ENCODE data around the gene ITPKA.

The ITPKA gene

DNA sequence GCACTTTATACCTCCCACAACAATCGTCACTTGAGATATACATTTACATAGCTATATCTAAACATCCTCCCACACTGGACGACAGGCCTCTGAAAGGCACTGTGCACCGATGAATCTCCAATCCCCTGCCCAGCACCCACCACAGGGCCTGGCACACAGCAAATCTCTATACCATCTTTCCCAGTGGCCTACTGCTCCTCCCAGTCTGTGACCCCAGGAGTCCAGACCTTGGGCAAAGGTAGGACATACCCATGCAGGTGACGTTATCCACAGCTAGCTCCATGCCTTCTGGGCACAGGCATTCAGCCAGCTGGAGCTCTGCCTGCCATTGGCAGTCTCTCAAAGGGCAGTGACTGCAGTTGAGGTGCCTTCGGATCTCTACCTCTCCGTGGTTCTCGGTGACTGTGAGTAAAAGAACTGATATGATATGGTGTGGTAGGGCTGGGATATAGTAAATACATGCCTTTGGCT, 14.2 kb downstream of the ITPKA start:
- DNase-seq (ENCODE audit: low read depth in 2 of 2, low spot score in 1 of 2): no peak

DNA sequence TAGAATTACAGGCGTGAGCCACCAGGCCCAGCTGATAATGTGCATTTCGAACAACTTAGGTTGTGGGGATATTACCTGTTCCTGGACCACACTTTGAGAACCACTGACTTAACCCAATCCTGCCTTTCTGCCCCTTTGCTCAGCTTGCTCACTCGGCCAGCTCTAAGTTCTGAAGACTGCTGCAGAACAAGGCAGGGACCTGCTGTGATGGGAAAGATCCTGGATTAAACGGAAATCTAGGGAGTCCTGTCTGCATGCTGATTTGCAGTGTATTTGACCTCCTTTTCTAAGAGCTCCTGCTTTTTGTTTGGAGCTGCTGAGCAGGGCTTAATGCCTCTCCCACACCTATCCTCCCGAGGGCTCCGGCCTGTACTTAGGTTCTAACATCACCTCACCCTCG, 17.1 kb downstream of the ITPKA start:
- no peak for DNase-seq (ENCODE audit: low read depth in 2 of 2, low spot score in 1 of 2)

DNA sequence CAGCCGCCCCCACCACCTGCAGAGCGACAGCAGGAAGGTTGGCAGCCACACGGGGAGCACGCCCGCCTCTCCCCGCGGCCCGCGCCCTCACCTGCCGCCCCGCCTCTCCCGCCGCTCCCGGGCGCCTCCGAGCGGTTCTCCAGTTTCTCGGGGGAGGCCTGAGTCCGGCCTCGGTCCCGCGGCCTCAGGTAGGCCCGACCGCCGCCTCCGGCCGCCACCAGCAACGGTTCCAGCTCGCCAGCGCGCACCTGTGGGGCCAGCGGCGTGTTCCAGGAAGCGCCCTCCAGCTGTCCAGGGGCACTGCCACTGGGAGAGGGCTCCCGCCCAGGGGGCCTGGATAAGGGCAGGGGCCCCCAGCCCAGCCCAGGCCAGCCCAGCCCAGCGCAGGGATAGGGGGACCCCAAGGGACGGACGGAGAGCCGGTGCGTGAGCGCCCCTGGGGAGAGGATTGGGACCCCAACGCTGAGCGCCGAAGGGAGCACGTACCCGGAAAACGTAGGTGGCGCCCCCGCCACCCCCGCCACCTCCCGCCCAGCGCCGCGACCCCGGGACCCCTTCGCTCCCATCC, 17.7 kb downstream of the ITPKA start:
- no peak for DNase-seq (ENCODE audit: low read depth in 2 of 2, low spot score in 1 of 2)

DNA sequence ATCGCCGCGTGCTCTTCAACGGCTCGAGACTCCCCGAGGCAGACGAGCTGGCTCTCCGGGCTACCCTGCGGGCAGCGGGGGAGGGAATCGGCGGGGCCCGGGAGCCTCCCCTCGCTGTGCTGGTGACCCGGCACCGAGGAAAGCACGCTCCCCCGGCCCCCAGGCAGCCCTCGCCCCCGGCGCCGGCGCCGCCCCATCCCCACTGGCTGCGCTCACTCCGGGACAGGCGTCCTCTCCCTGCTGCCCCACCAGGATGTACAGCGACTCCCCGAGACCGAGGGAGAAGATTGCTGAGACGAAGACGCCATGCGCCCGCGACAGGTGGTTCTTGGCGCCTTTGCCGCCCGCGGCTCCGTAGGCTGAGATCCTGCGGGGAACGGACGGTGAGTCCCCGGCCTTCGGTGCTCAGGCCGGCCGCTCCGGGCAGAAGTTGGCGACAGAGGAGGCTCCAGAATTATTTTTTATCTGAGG, 18.3 kb downstream of the ITPKA start:
- no peak for DNase-seq (ENCODE audit: low read depth in 2 of 2, low spot score in 1 of 2)

DNA sequence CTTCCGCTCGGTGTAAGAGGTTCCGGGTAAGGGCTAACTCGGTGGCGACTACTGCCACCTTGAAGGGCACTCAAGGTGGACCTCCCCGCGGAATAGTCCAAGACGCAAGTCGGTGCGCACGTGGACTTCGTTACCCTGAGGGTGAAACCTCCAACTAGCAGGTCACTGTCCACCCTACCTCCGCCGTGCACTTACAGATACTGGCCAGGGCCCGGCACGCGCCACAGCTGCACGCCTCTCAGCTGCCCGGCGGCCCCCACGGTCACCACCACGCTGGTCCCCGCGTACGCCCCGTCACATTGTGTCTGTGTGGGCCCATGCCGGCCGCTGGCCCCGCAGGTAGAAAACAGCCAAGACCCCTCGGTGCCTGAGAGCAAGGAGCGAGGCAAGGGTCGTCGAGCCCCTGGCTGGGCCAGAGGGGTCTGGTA, 18.9 kb downstream of the ITPKA start:
- DNase-seq (ENCODE audit: low read depth in 2 of 2, low spot score in 1 of 2): no peak

DNA sequence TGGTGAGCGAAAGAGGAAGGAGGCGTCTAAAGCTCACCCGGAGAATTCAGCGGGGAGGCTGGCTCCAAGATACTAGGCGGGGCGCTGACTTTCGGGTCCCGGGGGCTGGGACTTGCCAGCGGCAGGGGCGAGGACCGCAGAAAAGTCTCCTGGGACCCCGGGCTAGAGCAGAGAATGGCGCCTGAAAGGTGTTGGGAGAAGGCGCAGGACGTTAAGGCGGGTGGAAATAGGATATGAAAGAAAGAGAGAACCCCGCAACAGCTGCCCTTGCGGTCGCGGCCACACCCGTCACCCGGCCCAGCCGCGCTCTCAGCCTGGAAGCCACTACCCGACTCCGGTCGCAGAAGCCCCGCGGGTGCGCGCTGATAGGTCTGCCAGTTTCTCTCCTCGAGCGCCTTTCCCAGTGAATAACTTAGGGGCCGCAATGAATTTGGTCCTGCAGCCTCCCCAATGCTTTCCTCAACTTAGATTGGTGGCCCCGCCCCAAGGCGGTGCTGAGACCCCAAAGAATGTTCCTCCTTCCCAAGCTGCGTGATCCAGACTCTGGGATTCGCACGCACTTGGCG, 19.3 kb downstream of the ITPKA start:
- DNase-seq (ENCODE audit: low read depth in 2 of 2, low spot score in 1 of 2): no peak

DNA sequence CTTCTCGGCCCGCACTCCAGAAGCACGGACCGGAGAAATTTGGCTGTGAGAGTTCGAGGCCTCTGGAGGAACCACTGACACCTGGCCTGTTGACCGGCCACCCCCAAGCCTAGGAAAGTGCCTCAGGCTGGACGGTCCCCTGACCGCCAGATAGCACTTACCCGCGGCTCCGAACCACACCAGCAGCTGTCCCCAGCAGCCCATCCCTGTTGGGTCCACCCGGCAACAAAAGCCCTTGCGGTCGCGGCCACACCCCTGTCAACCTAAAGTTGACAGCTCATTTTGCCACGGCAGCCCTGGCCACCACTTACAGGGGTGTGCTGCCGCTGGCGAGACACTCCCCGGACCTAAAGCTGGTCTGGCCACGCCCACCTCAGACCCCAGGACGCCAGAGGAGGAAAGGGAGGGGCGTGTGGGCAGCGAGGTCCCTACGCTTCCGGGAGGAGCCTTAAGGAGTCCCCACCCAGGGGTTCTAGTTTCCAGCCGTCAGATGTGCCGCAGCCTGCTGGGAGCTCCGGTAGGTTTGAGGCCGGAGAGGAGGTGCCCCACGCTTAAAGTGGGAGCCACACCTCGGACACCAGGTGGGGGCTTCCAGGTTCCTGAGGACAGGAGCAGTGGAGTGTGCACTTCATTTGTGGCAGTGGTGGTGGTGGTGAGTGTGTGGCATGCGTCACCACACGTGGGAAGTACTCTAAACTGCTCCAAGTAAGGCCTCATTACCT, 20.0 kb downstream of the ITPKA start, which contains the start of gene LTK:
Gene LTK, minus strand, starts transcription at position 322 of the 722 bp plus-strand sequence. Its CDS starts 118 bp downstream, at position 204.
- DNase-seq (ENCODE audit: low read depth in 2 of 2, low spot score in 1 of 2): no peak

DNA sequence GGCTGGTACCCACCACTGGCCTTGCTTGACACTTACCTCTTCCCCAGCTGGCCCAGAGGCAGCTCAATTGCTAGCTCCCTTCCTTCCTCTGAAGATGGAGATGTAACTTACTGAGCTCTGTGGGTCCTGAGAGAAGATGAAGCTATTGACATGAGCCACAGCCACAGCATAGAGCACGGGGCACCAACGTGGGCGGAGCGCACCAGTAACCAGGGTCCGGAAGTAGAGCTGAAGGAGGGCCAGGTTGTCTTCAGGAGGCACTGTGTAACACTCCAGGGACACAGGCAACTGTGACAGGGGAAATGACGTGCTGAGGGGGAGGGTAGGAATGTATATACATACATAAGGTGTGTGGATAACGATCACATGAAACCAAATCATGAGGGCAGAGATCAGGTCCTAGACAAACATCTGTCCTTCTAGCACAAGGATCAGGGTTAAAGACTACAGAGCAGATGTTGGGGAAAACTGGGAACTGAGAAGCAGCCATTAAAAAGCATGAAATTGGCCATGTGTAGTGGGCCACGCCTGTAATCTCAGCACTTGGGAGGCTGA, 24.3 kb downstream of the ITPKA start:
- DNase-seq (ENCODE audit: low read depth in 2 of 2, low spot score in 1 of 2): no peak

DNA sequence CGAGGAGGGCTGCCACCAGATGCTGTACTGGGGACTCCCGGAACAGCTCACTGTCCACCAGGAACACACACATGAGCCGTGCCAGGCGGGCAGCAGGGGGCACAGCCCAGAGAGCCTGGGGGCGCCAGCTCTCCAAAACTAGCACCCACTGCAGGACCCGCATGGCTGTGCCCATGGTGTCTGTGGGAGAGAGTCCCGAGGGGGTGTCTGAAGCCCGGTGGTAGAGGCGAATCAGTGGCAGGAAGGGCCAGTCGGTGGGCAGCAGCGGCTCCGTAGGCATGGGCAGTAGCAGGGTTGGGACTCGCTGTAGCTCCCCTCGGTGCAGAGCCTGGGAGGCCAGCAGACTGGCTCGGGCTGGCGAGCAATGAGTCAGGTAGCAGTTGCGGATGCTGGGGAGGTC, 27.0 kb downstream of the ITPKA start:
- no peak for DNase-seq (ENCODE audit: low read depth in 2 of 2, low spot score in 1 of 2)

DNA sequence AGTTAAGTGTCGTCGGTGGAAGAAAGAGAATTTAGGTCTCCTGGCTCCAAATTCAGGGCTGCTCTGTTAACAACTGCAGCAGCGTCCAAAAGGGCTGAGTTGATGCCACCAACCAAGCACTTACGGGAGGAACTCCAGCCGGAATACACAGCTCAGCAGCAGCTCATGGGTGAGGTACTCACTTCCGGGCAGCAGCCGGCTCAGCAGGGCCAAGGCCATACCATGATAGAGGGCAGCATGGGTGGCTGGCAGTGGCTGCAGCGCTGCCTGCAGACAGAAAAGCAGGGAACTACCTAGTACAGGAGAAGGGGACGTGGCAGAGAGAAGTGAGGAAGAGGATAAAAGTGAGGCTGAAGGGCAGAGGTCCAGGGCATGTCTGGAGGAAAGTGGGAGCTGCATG, 27.9 kb downstream of the ITPKA start:
- no peak for DNase-seq (ENCODE audit: low read depth in 2 of 2, low spot score in 1 of 2)

DNA sequence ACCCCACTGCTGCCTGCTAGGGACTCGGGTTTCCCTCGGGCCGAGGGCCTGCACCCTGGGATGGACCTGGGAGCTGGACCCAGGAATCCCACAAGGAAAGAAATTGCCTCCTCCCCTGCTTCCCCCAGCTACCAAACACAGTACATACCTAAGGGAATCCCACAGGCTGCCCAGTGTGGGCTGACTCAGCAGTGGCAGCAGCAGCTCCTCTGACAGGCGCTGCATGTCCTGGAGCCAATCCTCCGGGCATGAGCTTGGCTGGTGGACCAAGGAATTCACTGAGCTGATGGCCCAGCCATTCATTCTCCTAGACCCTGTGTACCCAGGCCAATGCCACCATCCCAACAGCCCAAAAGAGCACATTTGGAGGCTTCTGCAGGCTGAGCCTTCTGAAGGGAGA, 29.4 kb downstream of the ITPKA start:
- no peak for DNase-seq (ENCODE audit: low read depth in 2 of 2, low spot score in 1 of 2)

DNA sequence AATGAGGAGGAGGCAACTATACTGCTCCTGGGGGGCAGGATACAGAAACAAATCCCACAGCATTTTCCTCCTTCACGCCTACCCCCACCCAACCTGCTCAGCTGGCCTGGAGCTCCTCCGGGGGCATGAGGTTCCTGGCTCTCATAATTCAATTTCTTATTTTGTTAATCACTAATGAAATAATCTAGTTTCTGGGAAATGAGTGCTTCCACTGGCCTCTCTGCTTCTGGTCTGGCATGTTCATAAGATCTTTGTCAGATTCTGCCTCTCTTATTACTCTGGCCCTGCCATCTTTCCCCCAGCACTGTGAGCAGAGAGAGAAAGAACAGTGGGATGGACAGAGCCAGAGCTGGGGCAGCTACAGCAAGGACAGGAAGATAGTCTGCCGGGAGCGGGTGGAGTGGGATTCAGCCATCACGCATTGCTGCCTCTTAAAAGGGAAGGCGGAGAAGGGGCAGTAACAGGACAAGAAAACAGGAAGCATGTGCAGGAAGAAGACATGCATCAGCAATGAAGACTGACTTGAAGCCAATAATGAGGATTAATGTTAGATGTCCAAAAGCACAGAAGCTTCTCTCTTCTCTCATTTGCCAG, 36.8 kb downstream of the ITPKA start:
- DNase-seq (ENCODE audit: low read depth in 2 of 2, low spot score in 1 of 2): no peak

DNA sequence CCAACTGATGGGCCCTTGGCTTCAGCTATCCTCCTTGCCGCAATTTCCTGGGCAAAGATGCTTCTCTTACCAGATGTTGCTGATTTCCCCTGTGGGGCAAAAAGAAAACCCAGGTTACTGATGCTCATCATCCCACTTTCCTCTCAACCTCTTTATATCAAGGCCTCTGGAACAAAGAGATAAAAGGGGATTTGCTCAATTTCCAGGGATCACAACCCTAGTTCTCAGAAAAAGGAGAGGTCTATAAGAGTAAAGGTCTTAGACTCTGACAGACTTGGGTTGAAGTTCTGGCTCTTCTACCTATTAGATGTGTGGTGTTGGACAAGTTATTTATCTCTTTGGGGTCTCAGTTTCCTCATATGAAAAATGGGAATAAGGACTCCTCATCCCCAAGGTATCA, 41.9 kb downstream of the ITPKA start:
- no peak for DNase-seq (ENCODE audit: low read depth in 2 of 2, low spot score in 1 of 2)

DNA sequence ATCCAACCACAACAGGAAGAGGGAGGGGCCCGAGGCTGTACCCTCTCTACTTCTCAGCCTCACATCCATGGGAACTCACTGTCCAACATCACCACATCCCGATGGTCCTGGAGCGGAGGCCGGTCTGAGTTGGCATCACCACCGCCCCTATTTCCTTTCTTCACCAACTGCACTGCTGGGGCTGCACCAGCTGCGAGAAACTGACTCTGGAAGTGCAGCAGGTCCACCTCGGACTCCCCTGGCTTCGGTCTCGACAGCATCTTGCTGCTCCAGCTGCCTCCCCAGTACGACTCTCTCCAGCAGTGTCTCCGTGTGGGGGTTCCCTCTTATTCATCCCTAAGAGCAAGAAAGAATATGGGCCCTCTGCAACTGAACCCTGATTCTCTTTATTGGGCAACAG, 43.2 kb downstream of the ITPKA start:
- no peak for DNase-seq (ENCODE audit: low read depth in 2 of 2, low spot score in 1 of 2)

DNA sequence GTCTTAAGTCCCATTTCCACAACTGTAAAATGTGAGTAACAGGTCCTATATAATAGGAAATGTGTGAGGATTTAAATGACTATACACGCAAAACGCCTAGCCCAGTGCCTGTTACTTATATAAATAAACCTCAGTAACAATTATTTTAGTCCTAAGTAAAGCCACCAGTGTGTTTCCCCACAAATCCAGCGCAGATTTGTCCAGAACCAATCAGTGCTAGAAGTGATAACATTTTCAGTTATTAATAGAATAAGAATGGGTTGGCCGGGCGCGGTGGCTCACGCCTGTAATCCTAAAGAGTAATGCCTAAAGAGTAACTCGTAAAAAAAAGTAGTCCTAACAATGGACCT, 49.8 kb downstream of the ITPKA start:
- no peak for DNase-seq (ENCODE audit: low read depth in 2 of 2, low spot score in 1 of 2)

DNA sequence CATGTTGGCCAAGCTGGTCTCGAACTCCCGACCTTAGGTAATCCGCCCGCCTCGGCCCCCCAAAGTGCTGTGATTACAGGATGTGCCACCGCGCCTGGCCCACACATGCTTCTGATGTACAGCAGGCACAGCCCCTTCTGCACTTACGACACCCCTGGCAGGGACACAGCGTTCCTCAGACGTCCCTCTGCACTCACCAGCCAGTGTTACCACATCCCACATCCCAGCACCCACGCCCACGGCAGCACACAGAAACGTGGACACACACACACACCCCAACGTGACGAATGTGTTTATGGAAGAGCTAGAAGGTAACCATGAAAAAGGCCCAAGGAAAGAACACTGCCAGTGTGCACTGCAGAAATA, 51.0 kb downstream of the ITPKA start:
- DNase-seq (ENCODE audit: low read depth in 2 of 2, low spot score in 1 of 2): no peak

DNA sequence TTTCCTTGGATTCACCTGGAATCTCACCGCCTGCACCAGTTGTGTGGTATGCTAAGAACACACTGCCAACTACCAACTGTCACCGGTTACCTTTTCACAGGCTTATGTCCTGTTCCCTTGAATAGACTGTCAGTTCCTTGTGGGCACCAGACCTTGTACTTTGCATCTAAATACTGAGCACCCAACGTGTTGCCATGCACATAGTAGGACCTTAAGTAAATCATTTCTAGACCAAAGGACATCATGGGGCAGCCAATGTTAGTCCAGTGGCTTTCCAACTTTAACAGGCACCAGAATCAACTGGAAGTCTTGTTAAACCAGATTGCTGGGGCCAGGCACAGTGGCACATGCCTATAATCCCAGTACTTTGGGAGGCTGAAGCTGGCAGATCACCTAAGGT, 51.5 kb downstream of the ITPKA start:
- DNase-seq (ENCODE audit: low read depth in 2 of 2, low spot score in 1 of 2): no peak

DNA sequence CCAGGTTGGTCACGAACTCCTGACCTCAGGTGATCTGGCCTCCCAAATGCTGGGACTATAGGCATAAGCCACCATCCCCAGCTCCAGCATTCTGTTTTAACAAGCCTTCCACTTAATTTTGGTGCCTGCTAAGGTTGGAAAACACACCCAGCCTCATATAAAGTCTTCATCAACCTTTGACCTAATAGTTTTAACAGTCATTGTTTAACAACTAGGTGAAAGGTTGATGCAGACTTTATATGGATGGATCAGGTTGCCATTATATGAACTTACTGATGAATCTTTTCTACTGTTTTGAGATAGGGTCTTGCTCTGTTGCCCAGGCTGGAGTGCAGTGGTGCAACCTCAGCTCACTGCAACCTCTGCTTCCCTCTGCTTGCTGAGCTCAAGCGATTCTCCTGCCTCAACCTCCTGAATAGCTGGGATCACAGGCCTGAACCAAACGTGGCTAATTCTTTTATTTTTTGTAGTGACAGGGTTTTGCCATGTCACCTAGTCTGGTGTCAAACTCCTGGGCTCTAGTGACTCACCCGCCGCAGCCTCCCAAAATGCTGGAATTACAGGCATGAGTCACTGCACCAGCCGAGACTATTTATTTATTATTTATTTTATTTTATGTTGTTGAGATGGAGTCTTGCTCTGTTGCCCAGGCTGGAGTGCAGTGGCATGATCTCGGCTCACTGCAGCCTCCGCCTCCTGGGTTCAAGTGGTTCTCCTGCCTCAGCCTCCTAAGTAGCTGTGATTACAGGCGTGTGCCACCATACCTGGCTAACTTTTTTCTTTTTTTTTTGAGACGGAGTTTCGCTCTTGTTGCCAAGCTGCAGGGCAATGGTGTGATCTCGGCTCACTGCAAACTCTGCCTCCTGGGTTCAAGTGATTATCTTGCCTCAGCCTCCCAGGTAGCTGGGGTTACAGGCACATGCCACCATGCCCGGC, 53.4 kb downstream of the ITPKA start:
- no peak for DNase-seq (ENCODE audit: low read depth in 2 of 2, low spot score in 1 of 2)

DNA sequence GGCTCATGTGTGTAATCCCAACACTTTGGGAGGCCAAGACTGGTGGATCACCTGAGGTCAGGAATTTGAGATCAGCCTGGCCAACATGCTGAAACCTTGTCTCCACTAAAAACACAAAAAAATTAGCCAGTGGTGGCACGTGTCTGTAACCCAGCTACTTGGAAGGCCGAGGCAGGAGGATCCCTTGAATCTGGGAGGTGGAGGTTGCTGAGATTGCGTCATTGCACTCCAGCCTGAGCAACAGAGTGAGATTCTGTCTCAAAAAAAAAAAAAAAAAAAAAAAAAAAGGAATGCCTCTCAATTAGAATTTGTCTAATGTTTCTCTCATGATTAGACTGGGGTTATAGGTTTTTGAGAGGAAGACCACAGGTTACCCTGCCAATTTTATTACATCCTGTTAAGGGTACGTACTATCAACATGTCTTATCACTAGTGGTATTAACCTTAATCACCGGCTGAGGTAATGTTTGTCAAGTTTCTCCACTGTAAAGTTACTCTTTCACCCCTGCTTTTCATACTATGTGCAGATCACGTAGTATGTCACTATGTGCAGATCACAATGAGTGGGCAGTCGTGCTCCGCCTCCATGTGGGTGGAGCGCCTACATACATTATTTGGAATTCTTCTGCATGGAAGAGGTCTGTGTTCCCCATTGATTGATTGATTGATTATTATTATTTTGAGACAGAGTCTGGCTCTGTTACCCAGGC, 56.5 kb downstream of the ITPKA start:
- DNase-seq (ENCODE audit: low read depth in 2 of 2, low spot score in 1 of 2): no peak
